ENCODE results near the gene SENP6.
"Not testable (repeated sequence)": the region's sequence is repeated elsewhere in the genome, so short reads cannot be mapped to it uniquely, and the experiment has no call there.

The SENP6 gene

GRCh38 chr6:75656479-75656878, 54.8 kb downstream of the SENP6 start:
- no peak for DNase-seq (ENCODE audit: low spot score)

DNA sequence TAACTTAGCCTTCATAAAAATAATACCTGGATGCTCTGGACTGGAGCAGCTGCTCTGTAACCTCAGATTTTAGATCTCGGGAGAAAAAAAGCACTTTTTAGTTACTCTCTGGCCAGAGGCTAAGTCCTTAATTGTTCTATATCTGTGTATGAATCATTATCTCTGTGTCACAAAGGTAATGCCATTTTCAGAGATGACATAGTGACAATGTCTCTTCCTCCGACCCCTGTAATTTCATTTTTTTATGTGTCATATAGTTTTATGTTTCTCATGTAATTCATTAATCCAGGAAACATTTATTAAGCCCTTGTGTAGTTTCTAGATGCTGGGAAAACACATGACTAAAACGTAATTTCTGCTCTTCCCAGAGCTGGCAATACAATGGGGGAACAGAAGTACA, 55.6 kb downstream of the SENP6 start:
- no peak for DNase-seq (ENCODE audit: low spot score)

DNA sequence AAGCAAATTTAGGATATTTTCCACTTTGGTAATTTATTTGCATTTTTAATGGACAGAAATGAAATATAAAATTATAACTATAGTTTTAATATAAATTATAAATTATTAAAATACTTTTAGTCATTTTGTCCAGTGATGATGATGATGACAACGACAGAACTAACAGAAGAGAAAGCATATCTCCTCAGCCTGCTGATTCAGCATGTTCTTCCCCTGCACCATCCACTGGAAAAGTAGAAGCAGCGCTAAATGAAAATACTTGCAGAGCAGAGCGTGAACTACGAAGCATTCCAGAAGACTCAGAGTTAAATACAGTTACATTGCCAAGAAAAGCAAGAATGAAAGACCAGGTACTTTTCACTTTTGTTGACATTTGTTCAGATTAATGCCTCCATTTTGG, 64.9 kb downstream of the SENP6 start:
- DNase-seq (ENCODE audit: low spot score), result no peak

DNA sequence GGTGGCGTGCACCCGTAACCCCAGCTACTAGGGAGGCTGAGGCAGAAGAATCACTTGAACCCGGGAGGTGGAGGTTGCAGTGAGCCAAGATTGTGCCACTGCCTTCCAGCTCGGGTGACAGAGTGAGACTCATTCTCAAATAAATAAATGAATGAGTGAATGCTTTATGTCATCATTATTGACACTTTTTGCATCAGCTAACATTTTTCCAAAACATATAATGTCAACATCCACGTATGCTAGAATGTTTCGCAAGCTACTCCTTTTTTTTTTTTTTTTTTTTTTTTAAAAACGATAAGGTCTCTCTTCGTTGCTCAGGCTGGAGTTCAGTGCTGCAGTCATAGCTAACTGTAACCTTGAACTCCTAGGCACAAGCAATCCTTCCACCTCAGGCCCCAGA, 72.2 kb downstream of the SENP6 start:
- DNase-seq (ENCODE audit: low spot score), result no peak

DNA sequence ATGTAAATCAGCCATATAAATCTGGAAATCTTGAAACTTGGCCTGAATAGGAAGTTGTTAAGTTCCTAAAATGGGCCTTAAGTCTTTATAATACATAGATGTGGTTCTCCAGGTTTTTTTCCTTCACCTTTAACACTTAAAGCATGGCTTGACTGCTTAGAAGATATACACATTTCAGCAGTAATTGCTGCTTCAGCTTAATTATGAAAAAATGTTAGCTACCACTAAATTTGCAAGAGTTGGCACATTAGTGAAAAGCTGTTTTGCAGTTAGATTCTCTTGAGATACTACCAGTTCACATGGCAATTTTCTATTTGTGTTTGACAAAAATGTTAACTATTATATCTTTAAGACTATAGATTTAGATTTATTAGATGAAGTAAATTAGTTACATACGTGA, 74.7 kb downstream of the SENP6 start:
- no peak for DNase-seq (ENCODE audit: low spot score)

DNA sequence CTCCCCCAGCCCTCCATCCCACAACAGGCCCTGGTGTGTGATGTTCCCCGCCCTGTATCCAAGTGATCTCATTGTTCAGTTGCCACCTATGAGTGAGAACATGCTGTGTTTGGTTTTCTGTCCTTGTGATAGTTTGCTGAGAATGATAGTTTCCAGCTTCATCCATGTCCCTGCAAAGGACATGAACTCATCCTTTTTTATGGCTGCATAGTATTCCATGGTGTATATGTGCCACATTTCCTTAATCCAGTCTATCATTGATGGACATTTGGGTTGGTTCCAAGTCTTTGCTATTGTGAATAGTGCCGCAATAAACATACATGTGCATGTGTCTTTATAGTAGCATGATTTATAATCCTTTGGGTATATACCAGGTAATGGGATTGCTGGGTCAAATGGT, 80.9 kb downstream of the SENP6 start:
- not testable (repeated sequence) for DNase-seq (ENCODE audit: low spot score)

DNA sequence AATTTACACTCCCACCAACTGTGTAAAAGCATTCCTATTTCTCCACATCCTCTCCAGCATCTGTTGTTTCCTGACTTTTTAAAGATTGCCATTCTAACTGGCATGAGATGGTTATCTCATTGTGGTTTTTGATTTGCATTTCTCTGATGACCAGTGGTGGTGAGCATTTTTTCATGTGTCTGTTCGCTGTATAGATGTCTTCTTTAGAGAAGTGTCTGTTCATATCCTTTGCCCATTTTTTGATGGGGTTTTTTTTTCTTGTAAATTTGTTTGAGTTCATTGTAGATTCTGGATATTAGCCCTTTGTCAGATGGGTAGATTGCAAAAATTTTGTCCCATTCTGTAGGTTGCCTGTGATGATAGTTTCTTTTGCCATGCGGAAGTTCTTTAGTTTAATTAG, 81.3 kb downstream of the SENP6 start:
- not testable (repeated sequence) for DNase-seq (ENCODE audit: low spot score)

DNA sequence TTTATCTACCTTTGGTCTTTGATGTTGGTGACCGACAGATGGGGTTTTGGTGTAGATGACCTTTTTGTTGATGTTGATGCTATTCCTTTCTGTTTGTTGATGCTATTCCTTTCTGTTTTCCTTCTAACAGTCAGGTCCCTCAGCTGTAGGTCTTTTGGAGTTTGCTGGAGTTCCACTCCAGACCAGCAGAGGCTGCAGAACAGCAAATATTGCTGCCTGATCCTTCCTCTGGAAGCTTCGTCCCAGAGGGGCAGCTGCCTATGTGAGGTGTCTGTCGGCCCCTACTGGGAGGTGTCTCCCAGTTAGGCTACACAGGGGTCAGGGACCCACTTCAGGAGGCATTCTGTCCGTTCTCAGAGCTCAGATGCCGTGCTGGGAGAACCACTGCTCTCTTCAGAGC, 85.9 kb downstream of the SENP6 start:
- not testable (repeated sequence) for DNase-seq (ENCODE audit: low spot score)

- not testable (repeated sequence) for DNase-seq (ENCODE audit: low spot score)
Measured at GRCh38 chr6:75687937-75688336, 86.3 kb downstream of the SENP6 start.

DNA sequence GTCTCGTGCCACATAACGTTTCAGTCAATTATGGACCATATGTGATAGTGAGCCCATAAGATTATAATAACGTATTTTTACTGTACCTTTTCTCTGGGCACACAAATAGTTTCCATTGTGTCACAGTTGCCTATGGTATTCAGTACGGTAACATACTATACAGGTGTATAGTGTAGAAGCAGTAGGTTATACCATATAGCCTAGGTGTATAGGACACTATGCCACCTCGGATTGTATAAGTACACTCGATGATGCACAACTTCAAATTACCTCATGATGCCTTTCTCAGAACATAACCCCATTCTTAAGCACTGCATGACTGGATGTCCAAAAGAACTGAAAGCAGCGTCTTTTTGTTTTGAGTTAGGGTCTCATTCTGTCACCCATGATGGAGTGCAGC, 87.9 kb downstream of the SENP6 start:
- no peak for DNase-seq (ENCODE audit: low spot score)

- no peak for DNase-seq (ENCODE audit: low spot score)
Measured at GRCh38 chr6:75691012-75691411, 89.3 kb downstream of the SENP6 start.

- no peak for DNase-seq (ENCODE audit: low spot score)
Measured at GRCh38 chr6:75693534-75693933, 91.9 kb downstream of the SENP6 start.

DNA sequence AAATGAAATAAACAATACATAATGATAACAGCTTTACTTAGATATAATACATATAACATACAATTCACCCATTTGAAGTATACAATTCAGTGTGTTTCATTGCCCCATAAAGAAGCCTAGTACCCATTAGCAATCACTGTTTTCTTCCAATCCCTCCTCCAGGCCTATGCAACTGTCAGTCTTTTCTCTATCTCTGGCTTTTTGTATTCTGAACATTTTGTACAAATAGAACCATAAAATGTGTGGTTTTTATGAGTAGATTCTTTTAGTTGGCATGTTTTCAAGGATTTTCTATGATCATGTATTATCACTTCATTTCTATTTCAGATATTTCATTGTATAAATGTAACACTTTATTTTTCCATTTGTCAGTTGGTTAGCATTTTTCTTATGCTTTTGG, 92.7 kb downstream of the SENP6 start:
- DNase-seq (ENCODE audit: low spot score), result no peak

DNA sequence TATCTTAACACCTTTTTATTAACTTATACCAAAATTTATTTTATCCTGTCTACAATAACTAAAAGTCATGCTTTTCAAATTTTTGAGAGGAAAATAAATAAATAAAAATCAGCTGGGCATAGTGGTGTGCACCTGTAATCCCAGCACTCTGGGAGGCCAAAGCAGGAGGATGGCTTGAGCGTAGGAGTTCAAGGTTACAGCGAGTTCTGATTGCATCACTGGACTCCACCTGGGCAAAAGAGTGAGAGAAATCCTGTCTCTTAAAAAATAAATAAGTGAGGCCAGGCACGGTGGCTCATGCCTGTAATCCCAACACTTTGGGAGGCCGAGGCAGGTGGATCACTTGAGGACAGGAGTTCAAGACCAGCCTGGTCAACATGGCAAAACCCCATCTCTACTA, 106.7 kb downstream of the SENP6 start:
- DNase-seq (ENCODE audit: low spot score), result not testable (repeated sequence)

DNA sequence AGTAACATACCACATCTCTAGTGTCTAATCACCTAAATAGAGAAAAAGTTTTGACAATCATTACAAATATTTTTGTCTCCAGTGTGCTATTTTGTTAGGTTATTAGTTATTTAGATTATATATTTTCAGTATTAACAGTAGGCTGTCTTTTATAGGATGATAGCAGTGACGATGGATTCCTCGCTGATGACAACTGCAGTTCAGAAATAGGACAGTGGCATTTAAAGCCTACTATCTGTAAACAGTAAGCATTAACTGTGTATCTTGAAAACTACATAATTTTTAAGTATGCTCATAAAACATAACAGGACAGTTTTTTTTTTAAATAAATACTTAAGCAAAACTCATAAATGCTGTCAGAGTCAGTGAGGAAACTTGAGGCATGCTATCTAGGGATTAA, 109.5 kb downstream of the SENP6 start:
- DNase-seq (ENCODE audit: low spot score), result no peak

DNA sequence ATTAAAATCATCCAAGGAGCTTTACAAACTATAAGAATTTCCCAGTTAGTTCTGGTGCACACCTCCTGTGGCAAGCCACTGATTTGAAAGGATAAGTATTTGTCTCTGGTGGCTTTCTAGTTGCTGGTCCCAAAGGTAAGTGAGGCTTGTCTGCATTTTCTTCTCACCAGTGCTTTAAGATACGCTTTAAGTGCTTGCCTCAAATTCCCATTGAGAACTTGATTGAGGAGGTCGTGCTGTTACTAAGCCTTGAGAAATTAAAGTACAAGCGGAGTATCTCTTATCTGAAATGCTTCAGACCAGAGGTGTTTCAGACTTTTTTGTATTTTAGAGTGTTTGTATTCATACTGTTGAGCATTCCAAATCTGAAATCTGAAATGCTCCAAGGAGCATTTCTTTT, 117.5 kb downstream of the SENP6 start:
- DNase-seq (ENCODE audit: low spot score), result no peak

- no peak for DNase-seq (ENCODE audit: low spot score)
Measured at GRCh38 chr6:75723382-75723781, 121.7 kb downstream of the SENP6 start.

DNA sequence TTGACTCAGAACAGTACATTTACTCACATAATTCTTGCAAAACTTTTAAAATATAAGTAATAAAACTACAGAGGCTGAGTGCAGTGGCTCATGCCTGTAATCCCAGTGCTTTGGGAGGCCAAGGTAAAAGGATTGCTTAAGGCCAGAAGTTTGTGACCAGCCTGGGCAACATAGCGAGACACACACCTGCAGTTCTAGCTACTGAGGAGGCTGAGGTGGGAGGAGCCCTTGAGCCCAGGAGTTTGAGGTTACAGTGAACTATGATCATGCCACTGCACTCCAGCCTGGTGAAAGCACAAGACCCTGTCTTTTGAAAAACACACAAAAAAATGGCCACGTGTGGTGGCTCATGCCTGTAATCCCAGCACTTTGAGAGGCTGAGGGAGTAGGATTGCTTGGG, 125.5 kb downstream of the SENP6 start:
- no peak for DNase-seq (ENCODE audit: low spot score)

DNA sequence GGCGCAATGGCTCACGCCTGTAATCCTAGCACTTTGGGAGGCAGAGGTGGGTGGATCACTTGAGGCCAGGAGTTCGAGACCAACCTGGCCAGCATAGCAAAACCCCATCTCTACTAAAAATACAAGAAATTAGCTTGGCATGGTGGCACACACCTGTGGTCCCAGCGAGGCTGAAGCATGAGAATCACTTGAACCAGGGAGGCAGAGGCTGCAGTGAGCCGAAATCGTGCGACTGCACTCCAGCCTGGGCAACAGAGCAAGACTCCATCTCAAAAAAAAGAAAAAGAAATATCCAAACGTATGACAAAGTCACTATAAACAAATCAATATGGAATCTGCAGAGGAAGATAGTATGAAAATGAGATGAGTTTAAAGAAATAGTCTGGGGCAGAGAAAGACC, 129.3 kb downstream of the SENP6 start:
- not testable (repeated sequence) for DNase-seq (ENCODE audit: low spot score)

GRCh38 chr6:75735491-75736186, 134.0 kb downstream of the SENP6 start:
- no peak for DNase-seq (ENCODE audit: low spot score)

GRCh38 chr6:75743971-75744370, 142.3 kb downstream of the SENP6 start:
- no peak for DNase-seq (ENCODE audit: low spot score)

DNA sequence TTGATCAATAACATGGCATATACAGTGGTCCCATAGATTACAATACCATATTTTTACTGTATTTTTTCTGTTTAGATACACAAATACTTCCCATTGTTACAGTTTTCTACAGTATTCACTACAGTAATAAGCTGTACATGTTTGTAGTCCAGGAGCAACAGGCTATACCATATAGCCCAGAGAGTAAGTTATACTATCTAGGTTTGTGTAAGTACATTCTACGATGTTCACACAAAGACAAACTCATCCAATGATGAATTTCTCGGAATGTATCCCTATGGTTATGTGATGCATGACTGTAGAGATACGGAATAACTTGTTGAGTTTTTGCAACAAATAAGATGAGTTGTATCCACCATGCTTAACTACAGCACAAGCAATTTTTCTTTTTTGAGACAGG, 143.7 kb downstream of the SENP6 start:
- DNase-seq (ENCODE audit: low spot score), result no peak

DNA sequence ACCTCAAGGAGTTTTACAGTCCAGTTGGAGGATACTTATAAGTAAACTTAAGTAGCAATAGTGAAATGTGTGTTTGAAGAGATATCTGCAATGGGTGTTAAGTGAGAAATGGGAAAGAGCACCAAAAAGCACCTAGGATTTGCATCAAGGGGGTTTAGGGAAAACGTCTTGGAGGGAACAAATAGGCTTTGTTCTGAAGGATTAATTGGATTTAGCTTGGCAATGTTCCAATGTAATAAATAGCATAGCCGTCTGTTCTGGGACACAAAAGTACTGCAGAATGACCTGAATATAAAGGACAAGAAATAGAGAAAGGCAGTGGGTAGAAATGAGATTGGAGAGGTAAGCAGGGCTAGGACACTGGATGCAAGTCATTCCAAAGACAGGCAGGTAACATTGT, 144.5 kb downstream of the SENP6 start:
- DNase-seq (ENCODE audit: low spot score), result no peak

DNA sequence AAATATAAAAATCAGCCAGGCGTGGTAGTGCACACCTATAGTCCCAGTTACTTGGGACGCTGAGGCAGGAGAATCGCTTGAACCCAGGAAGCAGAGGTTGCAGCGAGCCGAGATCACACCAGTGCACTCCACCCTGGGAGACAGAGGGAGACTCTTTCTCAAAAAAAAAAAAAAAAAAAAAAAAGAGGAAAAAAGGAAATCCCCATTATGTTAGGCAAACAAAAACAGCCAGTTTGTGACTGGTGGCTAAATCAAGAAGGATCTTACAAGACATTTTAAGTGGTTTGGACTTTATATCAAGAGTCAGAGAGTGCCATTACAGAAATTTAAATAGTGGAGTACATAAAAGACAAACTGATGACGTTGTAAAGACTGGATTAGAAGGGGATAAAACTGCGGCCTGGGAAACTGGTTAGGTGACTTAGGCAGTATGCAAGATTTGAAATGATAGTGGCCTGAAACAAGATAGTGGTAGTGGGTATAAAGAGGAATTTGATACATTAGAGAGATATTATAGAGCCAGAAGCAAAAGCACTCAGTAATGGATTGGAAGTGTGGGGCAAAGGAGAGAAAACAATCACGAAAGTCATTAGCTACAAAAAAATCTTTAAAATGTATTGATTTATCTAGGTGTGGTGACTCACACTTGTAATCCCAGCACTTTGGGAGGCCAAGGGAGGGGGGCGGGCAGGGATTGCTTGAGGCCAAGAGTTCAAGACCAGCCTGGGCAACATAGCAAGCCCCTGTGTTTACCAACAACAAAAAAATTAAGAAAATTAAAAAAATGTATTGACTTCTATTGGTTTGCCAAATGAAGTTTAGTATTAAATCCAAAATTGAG, 145.7 kb downstream of the SENP6 start:
- DNase-seq (ENCODE audit: low spot score), result no peak

Measured in CD4-positive, alpha-beta T cell treated with Interleukin-15 for 4 hours (primary cell).